ENCODE results near the gene MMP28. TPM values are rescaled to one million over a fixed set of nuclear protein-coding genes. Genes with fewer than 3 reads are reported as not detected.

Gene MMP28
- total and polyA plus RNA-seq, 12 donors = 0.67 to 11.1 (median 4.6) TPM

DNA sequence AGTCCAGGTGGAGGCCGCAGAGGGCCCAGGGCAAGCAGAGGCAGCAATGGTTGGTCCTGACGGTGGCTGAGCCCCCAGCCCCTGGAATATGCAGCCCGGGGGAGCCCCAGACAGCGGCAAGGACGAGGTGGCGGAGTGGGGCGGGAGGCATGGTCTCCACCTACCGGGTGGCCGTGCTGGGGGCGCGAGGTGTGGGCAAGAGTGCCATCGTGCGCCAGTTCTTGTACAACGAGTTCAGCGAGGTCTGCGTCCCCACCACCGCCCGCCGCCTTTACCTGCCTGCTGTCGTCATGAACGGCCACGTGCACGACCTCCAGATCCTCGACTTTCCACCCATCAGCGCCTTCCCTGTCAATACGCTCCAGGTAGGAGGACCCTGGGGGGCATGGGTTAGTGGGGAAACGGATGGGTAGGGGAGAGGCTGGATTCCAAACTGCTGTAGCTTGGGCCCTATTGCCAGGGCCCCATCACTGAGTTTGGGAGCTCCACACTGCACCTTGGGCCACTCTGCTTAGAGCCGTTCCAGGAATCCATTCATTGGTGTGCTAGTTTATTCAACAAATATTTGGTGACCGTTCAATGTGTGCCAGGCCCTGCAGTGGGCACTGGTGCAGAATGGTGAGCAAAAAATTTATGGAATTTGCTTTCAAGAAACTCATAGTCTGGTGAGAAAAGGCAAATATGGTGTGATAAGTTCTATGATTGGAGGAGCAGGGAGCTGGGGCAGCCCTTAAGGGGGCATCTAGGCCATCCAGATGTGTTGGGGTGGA, 60.2 kb downstream of the MMP28 start:
- Histone ChIP-seq H3K27ac (no peak overlapping the region), H3K9me3 (replicated peaks in 1 of 3) (no peaks in the 10 kb centered on the region), H3K27me3 (no peaks in the 10 kb centered on the region), H3K36me3 (replicated peaks in 1 of 2) (no peaks in the 10 kb centered on the region), H3K4me1 (replicated peaks in 1 of 2) (peaks cover 6 to 8% of the 10 kb centered on the region in 2 donors), H3K4me3 (no peak overlapping the region)
- peak in 1 of 7 donors; percentile 44 for DNase-seq
- TF ChIP-seq, protein P1, sequence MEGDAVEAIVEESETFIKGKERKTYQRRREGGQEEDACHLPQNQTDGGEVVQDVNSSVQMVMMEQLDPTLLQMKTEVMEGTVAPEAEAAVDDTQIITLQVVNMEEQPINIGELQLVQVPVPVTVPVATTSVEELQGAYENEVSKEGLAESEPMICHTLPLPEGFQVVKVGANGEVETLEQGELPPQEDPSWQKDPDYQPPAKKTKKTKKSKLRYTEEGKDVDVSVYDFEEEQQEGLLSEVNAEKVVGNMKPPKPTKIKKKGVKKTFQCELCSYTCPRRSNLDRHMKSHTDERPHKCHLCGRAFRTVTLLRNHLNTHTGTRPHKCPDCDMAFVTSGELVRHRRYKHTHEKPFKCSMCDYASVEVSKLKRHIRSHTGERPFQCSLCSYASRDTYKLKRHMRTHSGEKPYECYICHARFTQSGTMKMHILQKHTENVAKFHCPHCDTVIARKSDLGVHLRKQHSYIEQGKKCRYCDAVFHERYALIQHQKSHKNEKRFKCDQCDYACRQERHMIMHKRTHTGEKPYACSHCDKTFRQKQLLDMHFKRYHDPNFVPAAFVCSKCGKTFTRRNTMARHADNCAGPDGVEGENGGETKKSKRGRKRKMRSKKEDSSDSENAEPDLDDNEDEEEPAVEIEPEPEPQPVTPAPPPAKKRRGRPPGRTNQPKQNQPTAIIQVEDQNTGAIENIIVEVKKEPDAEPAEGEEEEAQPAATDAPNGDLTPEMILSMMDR (IDR thresholded peaks at IDR 0.05) = no peak
- TF ChIP-seq POLR2A (IDR thresholded peaks at IDR 0.05) = no peak
- WGBS, 4 donors = 88 to 93% (median 89%) methylated on average over 26 to 29 of the region's 29 CpGs
- intact Hi-C loops (cut with DNase I) = no loop called here

DNA sequence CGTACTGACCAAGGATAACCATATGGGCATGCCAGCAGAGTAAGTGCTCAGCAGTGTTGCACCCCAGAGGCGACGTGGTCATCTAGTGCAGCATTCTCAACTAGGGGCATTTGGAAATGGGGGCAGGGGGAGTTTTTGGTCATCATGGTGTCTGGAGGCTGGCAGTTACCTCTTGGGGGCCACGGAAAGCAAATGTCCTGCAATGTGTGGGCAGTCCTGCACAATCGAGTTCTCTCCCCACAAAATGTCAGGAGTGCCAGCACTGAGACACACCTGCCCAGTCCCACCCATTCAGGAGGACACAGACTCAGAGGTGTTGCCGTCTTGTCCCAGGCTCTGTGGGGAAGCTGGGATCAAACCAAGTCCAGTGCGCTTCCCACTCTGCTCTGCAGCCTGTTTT, 61.0 kb downstream of the MMP28 start:
- Histone ChIP-seq H3K4me1 (replicated peaks in 1 of 2) (peaks cover 6 to 8% of the 10 kb centered on the region in 2 donors), H3K4me3 (no peak overlapping the region), H3K36me3 (replicated peaks in 1 of 2) (no peaks in the 10 kb centered on the region), H3K27ac (no peak overlapping the region), H3K27me3 (no peaks in the 10 kb centered on the region), H3K9me3 (replicated peaks in 1 of 3) (no peaks in the 10 kb centered on the region)
- TF ChIP-seq, protein P1 (IDR thresholded peaks at IDR 0.05) = no peak
- no peak for TF ChIP-seq POLR2A (IDR thresholded peaks at IDR 0.05)
- peak in 1 of 7 donors; percentile 18 for DNase-seq
- intact Hi-C loops (cut with DNase I) = no loop called here
- 88 to 95% (median 94%) methylated on average over 5 to 7 of the region's 7 CpGs for WGBS, 4 donors

DNA sequence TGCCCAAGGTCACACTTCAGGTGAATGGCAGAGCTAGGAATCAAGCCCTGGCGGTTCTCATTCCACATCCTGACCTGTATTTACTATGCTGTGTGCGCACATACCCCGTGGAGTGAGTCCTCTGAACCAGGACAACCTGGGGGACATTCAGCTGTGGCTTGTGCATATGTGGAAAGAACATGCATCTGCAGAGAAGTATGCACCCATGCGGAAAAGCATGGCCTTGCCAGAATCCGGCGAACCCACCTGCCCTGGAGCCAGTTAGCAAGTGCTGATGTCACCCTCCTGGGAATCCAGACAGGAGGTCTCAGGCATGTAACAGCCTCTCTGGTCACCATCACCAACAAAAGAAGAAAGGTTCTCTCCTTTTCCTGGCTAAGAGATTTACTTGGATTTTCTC, 62.1 kb downstream of the MMP28 start:
- intact Hi-C loops (cut with DNase I) = no loop called here
- 88 to 94% (median 91%) methylated on average over 2 to 6 of the region's 6 CpGs for WGBS, 4 donors
- TF ChIP-seq POLR2A (IDR thresholded peaks at IDR 0.05) = no peak
- TF ChIP-seq, protein P1 (IDR thresholded peaks at IDR 0.05) = no peak
- no peak overlapping the region for H3K27ac ChIP-seq
- no peaks in the 10 kb centered on the region for H3K27me3 ChIP-seq
- H3K4me1 ChIP-seq (replicated peaks in 1 of 2) = peaks cover 6 to 8% of the 10 kb centered on the region in 2 donors
- no peaks in the 10 kb centered on the region for H3K36me3 ChIP-seq (replicated peaks in 1 of 2)
- DNase-seq = peak in 1 of 7 donors; percentile 38
- H3K4me3 ChIP-seq = no peak overlapping the region
- H3K9me3 ChIP-seq (replicated peaks in 1 of 3) = no peaks in the 10 kb centered on the region

DNA sequence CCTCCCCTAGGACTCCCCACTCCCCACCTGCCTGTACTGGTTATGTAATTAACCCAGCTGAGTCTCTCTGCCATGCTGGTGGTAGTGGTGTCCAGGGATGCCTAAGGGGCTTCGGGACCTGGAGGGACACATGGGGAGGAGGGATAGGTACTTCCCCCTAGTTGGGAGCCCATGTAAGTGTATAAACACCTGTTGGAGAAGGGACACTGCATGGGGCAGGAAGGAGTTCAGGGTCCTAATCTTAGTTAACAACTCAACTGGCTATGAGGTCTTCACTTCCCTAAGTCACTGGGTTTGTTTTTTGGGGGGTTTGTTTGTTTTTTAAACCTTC, 62.7 kb downstream of the MMP28 start:
- H3K4me3 ChIP-seq = no peak overlapping the region
- 91 to 100% (median 100%) methylated on average over 1 of the region's 1 CpG; no CpG with 5 or more reads in 1 of the 4 donors for WGBS, 4 donors
- H3K27ac ChIP-seq = no peak overlapping the region
- no peaks in the 10 kb centered on the region for H3K9me3 ChIP-seq (replicated peaks in 1 of 3)
- no peaks in the 10 kb centered on the region for H3K36me3 ChIP-seq (replicated peaks in 1 of 2)
- TF ChIP-seq, protein P1 (IDR thresholded peaks at IDR 0.05) = no peak
- TF ChIP-seq POLR2A (IDR thresholded peaks at IDR 0.05) = no peak
- DNase-seq = no peak
- no peaks in the 10 kb centered on the region for H3K27me3 ChIP-seq
- peaks cover 6 to 8% of the 10 kb centered on the region in 2 donors for H3K4me1 ChIP-seq (replicated peaks in 1 of 2)
- intact Hi-C loops (cut with DNase I) = no loop called here
